Ishikawa (cell line): Measurements from ENCODE around the gene HBM.

Experiments
- CEBPB ChIP-seq: IDR thresholded peaks from 2 replicates; pipeline ENCODE4 v1.6.1; 2012
- CREB1 ChIP-seq: IDR thresholded peaks from 2 replicates; pipeline ENCODE4 v1.6.1; 2012; ENCODE audit warnings: low read depth
- EGR1 ChIP-seq: IDR thresholded peaks from 2 replicates; pipeline ENCODE4 v1.6.1; 2012
- EP300 ChIP-seq: IDR thresholded peaks from 2 replicates; pipeline ENCODE4 v1.6.1; 2012; ENCODE audit warnings: borderline replicate concordance
- FOXM1 ChIP-seq: IDR thresholded peaks from 2 replicates; pipeline ENCODE4 v1.6.1; 2012; ENCODE audit warnings: low read depth, borderline replicate concordance
- NFIC ChIP-seq: IDR thresholded peaks from 2 replicates; pipeline ENCODE4 v1.6.1; 2012
- RAD21 ChIP-seq: IDR thresholded peaks from 2 replicates; pipeline ENCODE4 v1.6.1; 2012; ENCODE audit warnings: low read depth
- REST ChIP-seq: IDR thresholded peaks from 2 replicates; pipeline ENCODE4 v1.6.1; 2012; ENCODE audit warnings: low read depth, mild to moderate bottlenecking
- TAF1 ChIP-seq: IDR thresholded peaks from 2 replicates; pipeline ENCODE4 v1.6.1; 2012; ENCODE audit warnings: low read depth, mild to moderate bottlenecking
- TCF12 ChIP-seq: IDR thresholded peaks from 2 replicates; pipeline ENCODE4 v1.6.1; 2012; ENCODE audit warnings: low read depth
- TEAD4 ChIP-seq: IDR thresholded peaks from 2 replicates; pipeline ENCODE4 v1.6.1; 2012
- USF1 ChIP-seq: IDR thresholded peaks from 2 replicates; pipeline ENCODE4 v1.6.1; 2012
- YY1 ChIP-seq: IDR thresholded peaks from 2 replicates; pipeline ENCODE4 v1.6.1; 2012; ENCODE audit warnings: low read depth
- ZBTB7A ChIP-seq: IDR thresholded peaks from 2 replicates; pipeline ENCODE4 v1.6.1; 2012; ENCODE audit warnings: low read depth
- TF ChIP-seq, protein P1 (sequence below): IDR thresholded peaks from 2 replicates; pipeline ENCODE4 v1.6.1; 2012

HBM gene

DNA sequence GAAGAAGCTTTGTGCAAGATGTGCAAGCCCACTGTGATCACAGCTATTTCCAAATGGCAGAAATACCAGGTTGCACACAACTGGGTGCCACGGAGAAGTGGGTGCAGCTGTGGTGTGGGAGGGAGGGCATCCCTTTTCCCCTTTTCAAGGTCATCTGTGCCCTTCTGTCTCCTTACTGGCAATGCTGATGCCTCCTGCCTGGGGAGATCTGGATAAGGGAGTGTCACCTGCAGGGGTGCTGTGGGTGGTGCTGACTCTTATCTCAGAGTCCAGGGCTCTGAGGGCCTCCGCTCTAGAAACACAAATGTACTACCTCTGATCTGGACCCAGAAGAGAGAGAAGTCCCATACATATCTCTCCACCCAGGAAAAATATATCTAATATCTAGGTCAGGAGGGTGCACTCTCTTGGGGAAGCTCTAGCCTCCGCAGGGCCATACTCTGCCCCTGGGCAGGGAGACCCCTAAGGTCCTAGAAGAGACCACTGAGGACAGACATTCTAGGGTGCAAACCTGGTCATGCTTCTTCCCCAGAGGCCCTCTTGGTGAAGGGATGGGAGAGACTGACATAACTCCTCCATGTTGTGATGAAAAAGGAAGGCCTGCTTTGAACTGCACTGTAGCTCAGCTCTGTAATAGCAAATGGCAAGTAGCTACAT lies 45.8 kb upstream of the HBM start:
- TF ChIP-seq EP300: no peak
- no peak for TF ChIP-seq NFIC
- no peak for TF ChIP-seq TAF1
- no peak for TF ChIP-seq REST
- TF ChIP-seq TCF12: no peak
- TF ChIP-seq TEAD4: no peak
- TF ChIP-seq EGR1: no peak
- no peak for TF ChIP-seq CEBPB
- TF ChIP-seq, protein P1, sequence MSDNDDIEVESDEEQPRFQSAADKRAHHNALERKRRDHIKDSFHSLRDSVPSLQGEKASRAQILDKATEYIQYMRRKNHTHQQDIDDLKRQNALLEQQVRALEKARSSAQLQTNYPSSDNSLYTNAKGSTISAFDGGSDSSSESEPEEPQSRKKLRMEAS: no peak
- TF ChIP-seq FOXM1: no peak
- TF ChIP-seq ZBTB7A: no peak

- TF ChIP-seq CEBPB: no peak
- TF ChIP-seq YY1: no peak
- no peak for TF ChIP-seq RAD21
- no peak for TF ChIP-seq REST
- TF ChIP-seq ZBTB7A: no peak
- TF ChIP-seq FOXM1: no peak
- no peak for TF ChIP-seq CREB1
- TF ChIP-seq USF1: no peak
- no peak for TF ChIP-seq TCF12
- no peak for TF ChIP-seq EGR1
- no peak for TF ChIP-seq TEAD4
- TF ChIP-seq, protein P1: no peak
- TF ChIP-seq NFIC: no peak
- no peak for TF ChIP-seq TAF1
- no peak for TF ChIP-seq EP300
These were observed 45.0 kb upstream of the HBM start for GRCh38 chr16:120756-121155.

DNA sequence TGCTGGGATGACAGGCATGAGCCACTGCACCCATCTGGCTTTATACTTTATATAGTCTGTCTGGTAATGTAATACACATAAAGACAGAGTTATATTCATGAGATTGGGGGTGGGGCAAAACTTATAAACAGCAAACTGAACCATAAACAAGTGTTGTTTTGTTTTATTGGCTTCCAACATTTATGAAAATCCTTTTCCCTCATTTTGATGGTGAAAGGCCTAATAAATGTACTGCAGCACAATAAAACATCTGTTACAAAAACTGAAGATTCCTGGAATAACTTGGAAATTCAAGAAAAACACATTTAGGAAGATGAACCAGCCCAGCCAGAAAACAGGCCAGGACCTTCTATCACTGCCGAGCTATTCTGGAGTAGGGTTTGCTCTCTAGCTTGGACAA lies 43.4 kb upstream of the HBM start:
- no peak for TF ChIP-seq FOXM1
- TF ChIP-seq, protein P1: no peak
- no peak for TF ChIP-seq EGR1

DNA sequence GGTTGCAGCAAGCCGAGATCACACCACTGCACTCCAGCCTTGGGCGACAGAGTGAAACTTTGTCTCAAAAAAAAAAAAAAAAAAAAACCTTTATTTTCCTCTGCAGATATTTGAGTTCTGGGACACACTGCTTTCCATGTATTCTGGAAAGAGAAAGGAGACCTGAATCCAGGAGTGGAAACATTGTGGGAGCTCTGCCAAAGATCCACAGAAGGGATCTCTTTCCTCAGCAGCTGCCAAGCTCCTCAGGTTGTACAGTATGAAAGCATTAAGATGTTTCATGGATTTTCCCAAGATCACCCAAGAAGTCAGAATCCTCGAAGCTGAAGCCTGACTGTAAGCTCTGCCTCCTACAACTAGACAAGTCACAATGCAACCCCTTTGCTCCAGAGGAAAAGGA lies 40.8 kb upstream of the HBM start:
- TF ChIP-seq TAF1 (no peak), EP300 (no peak), FOXM1 (no peak), TEAD4 (no peak), EGR1 (no peak), NFIC (no peak), REST (no peak), USF1 (no peak), CEBPB (no peak)
- TF ChIP-seq, protein P1: no peak
